Pancreas (tissue), 10 donors: ENCODE data around the gene TCAIM. TPM values are rescaled to one million over a fixed set of nuclear protein-coding genes. Genes with fewer than 3 reads are reported as not detected.
"Not testable (repeated sequence)": the region's sequence is repeated elsewhere in the genome, so short reads cannot be mapped to it uniquely, and the experiment has no call there.

Source experiments
- ATAC-seq, 4 donors: fragments of 200-7000 bp; cut with Tn5 transposase; one replicate each; pipeline versions ENCODE4 v1.8.0 to v1.9.1; 2020; ENCODE audit warnings: mild to moderate bottlenecking in 4 of 4, moderate library complexity in 4 of 4
- DNase-seq, 6 donors: peaks; one replicate each; pipeline ENCODE4 v3.0.0-alpha.2; 2020
- FAIRE-seq: peaks from 2 replicates; lab custom pipeline; 2012; peaks lifted over from hg19 to GRCh38; lab: Jason Lieb, UNC
- H3K27ac ChIP-seq, 4 donors: fragments of 200-600 bp; sonication (generic); 1 replicate in 3 of 4; 2 replicates in 1 of 4; pipeline versions ENCODE4 v1.5.0 to v1.8.0; 2020
- H3K27me3 ChIP-seq, 4 donors: fragments of 200-600 bp; one replicate each; pipeline ENCODE4 v1.8.0; 2021
- H3K36me3 ChIP-seq, 3 donors: fragments of 200-600 bp; sonication (generic) in 1 of 3; one replicate each; pipeline versions ENCODE4 v1.5.0 to v1.8.0; 2020 to 2021
- H3K4me1 ChIP-seq, 3 donors: fragments of 200-600 bp; one replicate each; pipeline ENCODE4 v1.8.0; 2021
- H3K4me3 ChIP-seq, 4 donors: fragments of 200-600 bp; sonication (generic) in 2 of 4; one replicate each; pipeline versions ENCODE4 v1.5.0 to v1.8.0; 2020 to 2021
- H3K9me3 ChIP-seq, 4 donors: fragments of 200-600 bp; one replicate each; pipeline ENCODE4 v1.8.0; 2021
- WGBS, 2 donors: extraction: QIAGEN DNeasy Blood & Tissue Kit; methylation state at CpG; one replicate each; pipeline ENCODE4 v1.1.7; 2013; 5-methylcytosine and 5-hydroxymethylcytosine counted together
- intact Hi-C, 3 donors: fragments of 100-400 bp; cut with DNase I; formaldehyde crosslinking; loops; one replicate each; pipeline versions ENCODE4 v1.11.1 to v1.14.2; 2022
- polyA plus RNA-seq, 2 donors: library from polyadenylated mRNA; stranded (reverse); fragments of 200-250 nt; gene quantifications; one replicate each; pipeline ENCODE4 v1.2.3, GENCODE V29; 2013
- total RNA-seq, 6 donors: library from RNA; stranded (reverse); fragmentation: NEBNext Ultra II Directional in 4 of 6; extraction: Animal tissue kit (Norgen Biotek cat#: 25700) in 4 of 6; gene quantifications; one replicate each; pipeline versions ENCODE4 v1.2.1 to v1.2.4, GENCODE V29; 2021 to 2023
- TF ChIP-seq, protein P1 (sequence below), 4 donors: fragments of 200-600 bp; sonication (generic) in 3 of 4; IDR thresholded peaks; one replicate each; pipeline versions ENCODE4 v1.5.0 to v1.8.0; 2021; ENCODE audit warnings: antibody characterized with exemption in 4 of 4
- donor health status: healthy with polysubstance abuse.
- donor health status: DM: no; HTN: no; CAD: no; lungs with moderate emphysema.
- donor health status: DM: no; HTN: no; CAD: no.
- donor health status: control.
- donor health status: control.
- donor health status: Bipolar disorder and iron deficiency.
- donor health status: DM: yes; HTN: yes; CAD: no.
- donor health status: DM: no; HTN: no; CAD: no.
- donor health status: DM: no; HTN: no; CAD: no.
- donor health status: DM: yes; HTN: yes; CAD: no.

The TCAIM gene
- total and polyA plus RNA-seq, 8 donors, result 4.9 to 15.4 (median 10.7) TPM

DNA sequence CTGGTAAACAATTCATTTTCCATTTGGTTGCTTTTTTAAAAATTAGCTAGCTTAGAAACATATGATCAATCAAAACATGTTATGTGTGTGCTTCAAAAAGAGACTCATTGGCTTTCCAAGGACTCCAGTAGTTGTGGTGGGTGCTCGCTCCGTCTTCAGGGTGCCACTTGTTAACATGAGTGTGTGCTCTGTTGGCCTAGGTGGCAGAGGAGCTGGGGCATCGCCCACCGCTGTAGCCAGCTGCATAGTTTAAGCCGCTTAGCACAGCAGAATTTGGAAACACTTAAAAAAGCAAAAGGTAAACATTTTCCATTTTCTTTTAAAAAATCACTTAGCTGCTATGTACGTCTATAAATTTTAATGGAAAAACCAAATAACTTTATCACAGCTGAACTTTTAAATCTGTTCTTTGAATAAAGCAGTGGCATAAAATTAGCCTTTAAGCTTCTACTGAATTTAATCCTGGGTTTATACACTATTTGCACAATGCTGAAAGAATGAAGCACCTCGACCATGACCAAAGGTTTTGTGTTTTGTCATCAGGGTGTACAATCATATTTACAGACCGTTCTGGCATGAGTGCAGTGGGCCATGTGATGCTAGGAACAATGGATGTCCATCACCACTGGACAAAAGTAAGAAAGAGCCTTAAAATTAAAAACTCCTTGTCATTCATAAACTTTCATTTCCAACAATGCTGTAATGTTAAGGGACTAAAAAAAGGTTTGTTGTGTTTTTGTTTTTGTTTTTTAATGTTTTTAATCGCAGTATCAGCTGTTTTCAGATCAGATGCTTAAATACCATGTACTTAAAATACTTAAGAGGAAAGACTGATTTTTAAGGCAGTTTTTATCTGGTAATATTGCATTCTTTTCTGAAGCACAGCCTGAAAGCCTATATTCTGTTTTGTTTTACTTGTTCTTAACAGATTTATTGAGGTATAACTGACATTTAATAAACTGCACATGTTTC, 57.9 kb downstream of the TCAIM start:
- WGBS, 2 donors, result 94 to 95% methylated on average over 9 of the region's 9 CpGs
- DNase-seq (no peak), ATAC-seq (no peak), FAIRE-seq (no peak)
- TF ChIP-seq, protein P1, sequence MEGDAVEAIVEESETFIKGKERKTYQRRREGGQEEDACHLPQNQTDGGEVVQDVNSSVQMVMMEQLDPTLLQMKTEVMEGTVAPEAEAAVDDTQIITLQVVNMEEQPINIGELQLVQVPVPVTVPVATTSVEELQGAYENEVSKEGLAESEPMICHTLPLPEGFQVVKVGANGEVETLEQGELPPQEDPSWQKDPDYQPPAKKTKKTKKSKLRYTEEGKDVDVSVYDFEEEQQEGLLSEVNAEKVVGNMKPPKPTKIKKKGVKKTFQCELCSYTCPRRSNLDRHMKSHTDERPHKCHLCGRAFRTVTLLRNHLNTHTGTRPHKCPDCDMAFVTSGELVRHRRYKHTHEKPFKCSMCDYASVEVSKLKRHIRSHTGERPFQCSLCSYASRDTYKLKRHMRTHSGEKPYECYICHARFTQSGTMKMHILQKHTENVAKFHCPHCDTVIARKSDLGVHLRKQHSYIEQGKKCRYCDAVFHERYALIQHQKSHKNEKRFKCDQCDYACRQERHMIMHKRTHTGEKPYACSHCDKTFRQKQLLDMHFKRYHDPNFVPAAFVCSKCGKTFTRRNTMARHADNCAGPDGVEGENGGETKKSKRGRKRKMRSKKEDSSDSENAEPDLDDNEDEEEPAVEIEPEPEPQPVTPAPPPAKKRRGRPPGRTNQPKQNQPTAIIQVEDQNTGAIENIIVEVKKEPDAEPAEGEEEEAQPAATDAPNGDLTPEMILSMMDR (IDR thresholded peaks at IDR 0.05), result no peak
- intact Hi-C loops, result no loop called here
- Histone ChIP-seq H3K4me3 (no peak overlapping the region), H3K9me3 (no peaks in the 10 kb centered on the region), H3K27me3 (no peaks in the 10 kb centered on the region), H3K36me3 (peaks cover 0 to 4% (median 0%) of the 10 kb centered on the region in 3 donors), H3K27ac (no peak overlapping the region), H3K4me1 (no peaks in the 10 kb centered on the region)

DNA sequence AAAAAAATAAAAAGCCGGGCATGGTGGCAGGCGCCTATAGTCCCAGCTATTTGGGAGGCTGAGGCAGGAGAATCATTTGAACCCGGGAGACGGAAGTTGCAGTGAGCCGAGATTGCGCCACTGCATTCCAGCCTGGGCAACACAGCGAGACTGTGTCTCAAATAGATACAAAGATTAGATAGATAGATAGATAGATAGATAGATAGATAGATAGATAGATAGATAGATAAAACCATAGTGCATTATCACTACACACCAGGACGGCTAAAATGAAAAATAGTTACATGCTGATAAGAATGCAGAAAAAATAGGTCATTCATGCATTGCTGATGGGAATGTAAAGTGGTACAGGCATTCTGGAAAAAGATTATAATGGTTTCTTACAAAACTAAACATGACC, 59.7 kb downstream of the TCAIM start:
- H3K9me3 ChIP-seq, H3K4me1 ChIP-seq, ATAC-seq, H3K27ac ChIP-seq, H3K36me3 ChIP-seq, H3K4me3 ChIP-seq, intact Hi-C loops, DNase-seq, FAIRE-seq, H3K27me3 ChIP-seq: not testable (repeated sequence)
- 93 to 96% methylated on average over 8 of the region's 8 CpGs for WGBS, 2 donors

DNA sequence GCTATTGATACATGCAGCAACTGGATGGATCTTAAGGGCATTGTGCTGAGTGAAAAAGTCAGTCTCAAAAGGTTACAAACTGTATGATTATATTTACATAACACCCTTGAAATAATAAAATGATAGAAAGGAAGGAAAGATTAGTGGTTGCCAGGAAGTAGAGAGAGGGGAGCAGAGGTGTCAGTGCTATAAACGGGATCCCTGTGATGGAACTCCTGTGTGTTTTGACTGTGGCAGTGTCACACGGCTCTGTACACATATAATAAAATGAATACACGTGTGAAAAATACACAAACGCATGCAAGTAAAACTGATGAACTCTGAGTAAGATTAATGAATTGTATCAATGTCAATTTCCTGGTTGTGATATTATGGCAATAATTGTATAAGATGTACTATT, 60.3 kb downstream of the TCAIM start:
- intact Hi-C loops, result no loop called here
- Histone ChIP-seq H3K27me3 (no peaks in the 10 kb centered on the region), H3K9me3 (no peaks in the 10 kb centered on the region), H3K4me3 (no peak overlapping the region), H3K4me1 (no peaks in the 10 kb centered on the region), H3K36me3 (peaks cover 0 to 4% (median 0%) of the 10 kb centered on the region in 3 donors), H3K27ac (no peak overlapping the region)
- WGBS, 2 donors, result 78 to 86% methylated on average over 4 of the region's 4 CpGs
- DNase-seq (no peak), ATAC-seq (no peak), FAIRE-seq (no peak)
- TF ChIP-seq, protein P1 (IDR thresholded peaks at IDR 0.05), result no peak

DNA sequence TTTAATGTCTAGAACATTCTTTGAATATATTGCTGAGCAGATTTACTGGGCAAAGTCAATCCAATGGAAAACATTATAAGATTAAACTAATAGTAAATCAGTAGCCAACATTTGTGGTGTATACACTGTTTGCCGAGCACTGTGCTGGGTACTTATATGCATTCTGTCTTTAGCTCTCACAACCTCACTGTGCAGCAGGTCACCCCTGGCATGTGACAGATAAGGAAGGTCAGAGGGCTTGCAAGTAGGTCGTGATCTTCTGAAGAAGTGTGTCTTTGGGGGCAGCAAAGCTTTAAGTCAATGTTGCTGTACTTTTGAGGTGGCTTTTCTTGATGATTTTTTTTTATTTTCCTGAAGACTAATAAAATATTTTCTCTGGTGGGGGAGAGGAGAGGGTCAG, 62.2 kb downstream of the TCAIM start:
- DNase-seq (no peak), ATAC-seq (no peak), FAIRE-seq (no peak)
- H3K4me3 ChIP-seq, result no peak overlapping the region
- peaks cover 0 to 4% (median 0%) of the 10 kb centered on the region in 3 donors for H3K36me3 ChIP-seq
- intact Hi-C loops, result no loop called here
- no peaks in the 10 kb centered on the region for H3K27me3 ChIP-seq
- 78 to 81% methylated on average over 2 of the region's 2 CpGs for WGBS, 2 donors
- TF ChIP-seq, protein P1 (IDR thresholded peaks at IDR 0.05), result no peak
- no peak overlapping the region for H3K27ac ChIP-seq
- H3K4me1 ChIP-seq, result no peaks in the 10 kb centered on the region
- no peaks in the 10 kb centered on the region for H3K9me3 ChIP-seq

DNA sequence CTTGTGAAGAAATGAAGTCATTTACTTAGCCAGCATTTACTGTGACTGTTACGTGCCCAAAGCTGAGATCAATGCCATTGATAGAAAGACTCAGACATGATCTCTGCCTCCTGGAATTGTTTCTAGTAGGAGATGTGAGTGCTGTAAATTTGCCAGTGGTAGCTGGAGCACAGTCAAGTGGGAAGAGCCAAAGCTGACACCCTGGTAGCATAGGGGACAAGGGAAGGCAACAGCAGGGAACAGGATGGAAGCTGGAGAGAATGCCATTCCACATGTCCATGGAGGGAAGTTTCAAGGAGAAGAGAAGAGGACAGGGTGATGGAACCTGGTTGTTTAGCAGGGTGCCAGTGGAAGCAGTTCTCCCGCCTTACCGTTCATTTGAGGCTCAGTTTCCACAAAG, 64.0 kb downstream of the TCAIM start:
- no peak for ATAC-seq
- no peak overlapping the region for H3K4me3 ChIP-seq
- no peak for DNase-seq
- H3K36me3 ChIP-seq, result peaks cover 0 to 4% (median 0%) of the 10 kb centered on the region in 3 donors
- intact Hi-C loops, result no loop called here
- H3K4me1 ChIP-seq, result no peaks in the 10 kb centered on the region
- no peaks in the 10 kb centered on the region for H3K27me3 ChIP-seq
- FAIRE-seq, result no peak
- H3K9me3 ChIP-seq, result no peaks in the 10 kb centered on the region
- TF ChIP-seq, protein P1 (IDR thresholded peaks at IDR 0.05), result no peak
- no peak overlapping the region for H3K27ac ChIP-seq
- 97 to 98% methylated on average over 3 of the region's 3 CpGs for WGBS, 2 donors
